ENCODE measurements around the gene PTPRS. TPM values are rescaled to one million over a fixed set of nuclear protein-coding genes. Genes with fewer than 3 reads are reported as not detected.

PTPRS gene
- total RNA-seq, 1 experiment from 2014 or later: 66.3 TPM

GRCh38 chr19:5308451-5309437 is 31.9 kb downstream of the PTPRS start:
- peak; percentile 29 for DNase-seq (ENCODE audit: low spot score)

GRCh38 chr19:5307655-5308054 is 33.0 kb downstream of the PTPRS start:
- DNase-seq (ENCODE audit: low spot score): no peak

- no peak for DNase-seq (ENCODE audit: low spot score)
Measured at GRCh38 chr19:5305163-5305562, 35.4 kb downstream of the PTPRS start.

GRCh38 chr19:5304486-5304885 is 36.1 kb downstream of the PTPRS start:
- no peak for DNase-seq (ENCODE audit: low spot score)

DNA sequence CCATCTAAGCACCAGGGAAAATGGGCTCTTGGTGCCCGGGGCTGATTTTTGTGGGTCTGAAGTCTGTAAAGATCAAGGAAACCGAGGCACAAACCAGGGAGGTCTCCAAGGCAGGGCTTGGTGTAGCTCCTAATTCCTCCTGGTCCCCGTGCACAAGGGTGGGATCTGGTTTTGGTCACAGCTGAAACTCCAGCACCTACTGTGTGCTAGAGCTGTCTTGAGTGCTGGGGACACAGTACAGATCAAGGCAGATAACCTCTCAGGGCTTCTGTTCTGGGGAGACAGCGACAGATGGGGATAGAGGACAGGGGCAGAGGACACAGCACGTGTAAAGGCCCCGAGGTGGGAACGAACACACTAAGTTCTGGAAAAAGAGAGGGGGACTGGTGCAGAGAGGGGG is 37.4 kb downstream of the PTPRS start:
- DNase-seq (ENCODE audit: low spot score): no peak

DNA sequence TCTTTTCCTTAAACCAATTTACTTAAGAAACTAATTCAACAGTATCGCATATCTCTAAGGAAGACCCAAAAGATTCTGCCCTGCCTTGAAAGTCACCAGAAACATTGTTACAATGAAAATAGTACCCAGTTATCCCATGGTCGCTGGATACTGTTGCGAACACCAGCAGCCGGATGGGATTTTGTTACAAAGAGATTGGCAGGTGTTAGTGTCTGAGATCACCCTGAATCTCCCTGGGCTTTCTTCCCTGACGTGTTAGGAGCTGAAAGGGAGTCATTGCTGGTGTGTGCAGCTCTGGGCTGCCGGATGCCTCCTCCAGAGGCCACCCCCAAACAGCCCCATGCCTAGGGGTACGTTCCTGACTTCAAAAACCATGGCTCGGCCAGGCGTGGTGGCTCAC is 38.2 kb downstream of the PTPRS start:
- DNase-seq (ENCODE audit: low spot score): no peak

GRCh38 chr19:5299137-5299536 is 41.5 kb downstream of the PTPRS start:
- DNase-seq (ENCODE audit: low spot score): no peak

- no peak for DNase-seq (ENCODE audit: low spot score)
Measured at GRCh38 chr19:5298471-5298901, 42.1 kb downstream of the PTPRS start.

GRCh38 chr19:5297272-5297669 is 43.3 kb downstream of the PTPRS start:
- DNase-seq (ENCODE audit: low spot score): no peak

GRCh38 chr19:5296457-5297271 is 43.9 kb downstream of the PTPRS start:
- no peak for DNase-seq (ENCODE audit: low spot score)

DNA sequence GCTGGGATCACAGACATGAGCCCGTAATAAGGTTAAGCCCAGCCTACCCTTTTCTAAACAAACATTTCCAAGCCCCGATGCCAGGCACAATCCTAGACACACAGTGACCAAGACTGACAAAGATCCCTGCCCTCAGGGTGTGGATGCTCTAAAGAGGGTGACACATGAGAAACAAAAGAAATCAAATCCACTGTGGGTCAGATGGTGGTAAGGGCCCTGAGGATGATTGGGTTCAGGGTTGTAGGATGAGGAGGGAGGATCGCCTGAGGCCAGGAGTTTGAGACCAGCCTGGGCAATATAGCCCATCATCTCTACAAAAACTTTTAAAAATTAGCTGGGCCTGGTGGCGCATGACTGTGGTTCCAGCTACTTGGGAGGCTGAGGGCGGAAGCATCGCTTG is 44.6 kb downstream of the PTPRS start:
- DNase-seq (ENCODE audit: low spot score): no peak

DNA sequence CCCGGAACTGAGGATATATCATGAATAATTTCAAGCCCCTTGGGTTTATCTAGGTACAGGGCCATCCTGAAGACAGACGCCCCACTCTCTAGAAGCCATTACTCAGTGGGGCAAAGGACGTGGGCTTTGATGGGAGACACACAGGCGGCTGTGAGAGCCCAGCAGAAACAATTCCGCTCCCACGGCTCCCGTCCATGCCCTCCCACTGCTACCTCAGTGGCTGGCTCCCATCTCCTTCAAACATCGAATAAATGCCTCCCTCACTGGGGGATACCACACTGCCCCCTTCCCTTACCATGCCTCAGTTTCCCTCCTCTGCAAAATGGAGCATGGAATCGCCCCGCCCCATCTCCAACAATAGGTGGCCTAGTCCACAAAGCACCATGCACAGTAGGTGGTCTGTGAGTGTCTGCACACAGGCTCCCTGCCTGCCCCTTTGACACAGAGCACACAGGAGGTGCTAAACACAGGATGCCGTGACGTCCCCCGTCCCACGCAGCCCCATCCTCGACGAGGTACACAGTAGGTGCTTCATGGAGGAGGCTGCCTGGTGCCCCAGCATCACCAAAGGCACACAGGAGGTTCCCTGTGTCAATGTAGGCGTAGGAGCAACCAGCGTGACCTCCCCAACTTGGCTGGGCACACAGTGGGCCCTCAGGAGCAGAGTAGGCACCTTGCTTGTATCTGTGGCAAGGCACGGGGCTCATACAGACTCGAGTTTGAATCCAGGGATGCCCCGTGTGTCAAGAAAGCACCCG is 46.0 kb downstream of the PTPRS start:
- no peak for DNase-seq (ENCODE audit: low spot score)

DNA sequence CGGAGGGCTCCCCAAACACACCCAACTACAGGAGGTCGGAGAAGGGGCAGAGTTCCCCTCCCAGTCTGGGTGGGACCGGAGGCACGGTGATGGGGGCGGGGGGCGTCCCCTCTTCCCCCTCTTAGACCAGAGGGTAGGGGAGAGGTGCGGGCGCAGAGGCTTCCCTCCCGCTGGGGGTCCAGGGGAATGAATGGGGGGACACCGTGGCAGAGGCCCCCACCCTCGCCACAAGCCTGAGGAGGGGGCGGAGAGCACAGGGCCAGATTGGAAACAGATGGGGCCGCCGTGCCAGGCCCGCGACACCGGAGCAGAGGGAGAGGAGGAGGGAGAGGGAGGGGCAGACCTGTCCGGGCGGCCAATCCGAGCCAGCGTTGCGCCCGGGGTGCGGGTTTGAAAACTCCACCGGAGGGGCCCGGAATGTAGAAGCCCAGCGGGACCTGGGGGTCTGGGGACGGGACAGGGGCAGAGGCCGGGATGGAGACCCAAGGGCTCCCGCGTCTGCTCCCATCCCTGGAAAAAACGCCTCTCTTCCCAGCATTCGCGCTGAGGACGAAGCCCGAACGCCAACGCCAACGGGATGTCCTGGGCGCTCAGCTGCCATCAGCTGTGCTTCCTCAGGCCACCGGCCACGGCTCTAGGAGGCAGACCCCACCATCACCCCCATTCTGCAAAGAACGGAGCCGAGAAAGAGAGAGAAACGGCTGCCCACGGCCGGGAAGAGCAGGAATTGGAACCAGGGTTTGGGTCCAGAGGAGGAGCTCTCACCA is 46.8 kb downstream of the PTPRS start:
- DNase-seq (ENCODE audit: low spot score): no peak

DNA sequence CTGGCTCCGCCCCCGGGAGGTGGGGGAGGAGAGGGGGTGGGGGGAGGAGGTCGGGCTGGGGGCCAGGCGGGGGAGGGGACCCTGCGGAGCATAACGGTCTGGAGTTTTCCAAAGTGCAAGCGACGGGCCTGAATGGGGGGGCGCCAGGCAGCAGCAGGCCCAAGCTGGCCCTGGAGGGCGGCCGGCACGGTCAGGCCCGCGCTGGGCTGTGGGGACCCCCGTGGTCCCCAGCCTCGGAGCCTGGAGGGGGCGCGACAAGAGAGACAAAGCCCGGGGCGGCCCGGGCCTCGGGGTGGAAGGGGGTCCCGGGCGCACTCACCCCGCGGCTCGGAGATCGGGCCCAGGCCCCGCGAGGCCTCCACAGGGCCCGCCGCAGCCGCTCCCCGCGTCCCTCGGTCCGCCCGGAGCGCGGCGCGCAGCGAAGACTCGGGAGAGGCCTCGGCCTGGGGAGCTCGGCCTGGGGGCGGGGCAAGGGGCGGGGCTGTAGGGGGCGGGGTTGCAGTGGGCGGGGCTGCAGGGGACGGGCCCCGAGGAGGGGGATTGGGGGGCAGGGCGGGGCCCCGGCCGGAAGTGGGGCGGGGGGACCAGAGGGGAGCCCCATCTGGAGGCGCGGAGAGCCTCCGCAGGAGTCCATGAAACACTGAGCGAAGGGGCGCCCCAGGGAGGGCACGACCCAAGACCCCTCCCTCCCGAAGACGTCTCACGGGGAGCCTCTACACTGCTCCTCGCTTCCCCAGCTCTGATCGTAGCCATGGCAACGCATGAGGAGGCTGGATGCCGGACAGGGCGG is 47.6 kb downstream of the PTPRS start:
- peak; percentile 58 for DNase-seq (ENCODE audit: low spot score)

GRCh38 chr19:5292453-5292821 is 48.2 kb downstream of the PTPRS start:
- no peak for DNase-seq (ENCODE audit: low spot score)

DNA sequence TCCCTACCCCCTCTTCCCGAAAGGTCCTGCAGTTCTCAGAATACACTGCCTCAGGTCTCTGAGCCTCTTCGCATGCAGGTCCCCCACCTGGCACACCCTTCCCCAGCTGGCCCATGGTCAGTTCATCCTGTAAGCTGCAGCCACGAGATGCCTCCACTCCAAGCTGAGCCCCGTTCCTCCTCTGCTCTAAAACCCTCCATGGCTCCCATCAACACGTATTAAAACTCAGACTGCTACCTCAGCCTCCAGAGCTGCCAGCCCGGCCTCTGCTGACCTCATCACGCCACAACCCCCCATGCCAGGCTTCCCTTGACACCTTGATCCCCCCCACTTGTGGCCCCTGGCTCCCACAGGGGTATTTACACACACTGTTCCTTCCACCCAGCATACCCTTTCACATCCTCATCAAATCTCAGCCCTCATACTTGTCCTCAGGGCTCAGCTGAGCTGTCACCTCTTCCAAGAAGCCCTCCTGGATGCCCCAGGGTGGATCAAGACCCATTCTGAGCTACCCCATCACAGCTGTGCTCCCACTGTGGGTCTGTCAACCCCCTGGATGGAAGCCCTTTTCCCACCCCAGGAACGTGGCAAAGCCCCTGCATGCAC is 48.9 kb downstream of the PTPRS start:
- no peak for DNase-seq (ENCODE audit: low spot score)

Measured in A172 (cell line).